ENCODE data around the gene MPRIP.

MPRIP gene

GRCh38 chr17:17236295-17237025, 194.2 kb downstream of the MPRIP start:
- TF ChIP-seq ZFX (IDR thresholded peaks at IDR 0.05) (no peak), CTCF (conservative IDR thresholded peaks at IDR 0.05) (no peak)
- H3K27ac ChIP-seq: peak overlapping the region; percentile 95

- TF ChIP-seq ZFX (IDR thresholded peaks at IDR 0.05): no peak
- no peak for TF ChIP-seq CTCF (conservative IDR thresholded peaks at IDR 0.05)
- peak within 1 kb of the TSS; percentile 95 for H3K27ac ChIP-seq
Observed at GRCh38 chr17:17237026-17237799, 195.0 kb downstream of the MPRIP start, which contains the start of gene FLCN. TSS of gene FLCN (minus strand) at chr17:17237168. CDS start at chr17:17228137, 9,031 bp downstream.

- no peak overlapping the region for H3K27ac ChIP-seq
Observed at GRCh38 chr17:17239832-17240231, 197.6 kb downstream of the MPRIP start.

GRCh38 chr17:17241656-17242055, 199.4 kb downstream of the MPRIP start:
- TF ChIP-seq CTCF (conservative IDR thresholded peaks at IDR 0.05) (no peak), ZFX (IDR thresholded peaks at IDR 0.05) (no peak)
- no peak overlapping the region for H3K27ac ChIP-seq

More at GRCh38 chr17:17239832-17240231, 197.6 kb downstream of the MPRIP start:
- TF ChIP-seq CTCF (conservative IDR thresholded peaks at IDR 0.05) (no peak), ZFX (IDR thresholded peaks at IDR 0.05) (no peak)

- TF ChIP-seq CTCF (conservative IDR thresholded peaks at IDR 0.05) (no peak), ZFX (IDR thresholded peaks at IDR 0.05) (no peak)
Observed at GRCh38 chr17:17242246-17242645, 200.0 kb downstream of the MPRIP start.

More at GRCh38 chr17:17242246-17242645, 200.0 kb downstream of the MPRIP start:
- H3K27ac ChIP-seq: no peak overlapping the region
